ENCODE measurements around the gene MYLK.

The MYLK gene

DNA sequence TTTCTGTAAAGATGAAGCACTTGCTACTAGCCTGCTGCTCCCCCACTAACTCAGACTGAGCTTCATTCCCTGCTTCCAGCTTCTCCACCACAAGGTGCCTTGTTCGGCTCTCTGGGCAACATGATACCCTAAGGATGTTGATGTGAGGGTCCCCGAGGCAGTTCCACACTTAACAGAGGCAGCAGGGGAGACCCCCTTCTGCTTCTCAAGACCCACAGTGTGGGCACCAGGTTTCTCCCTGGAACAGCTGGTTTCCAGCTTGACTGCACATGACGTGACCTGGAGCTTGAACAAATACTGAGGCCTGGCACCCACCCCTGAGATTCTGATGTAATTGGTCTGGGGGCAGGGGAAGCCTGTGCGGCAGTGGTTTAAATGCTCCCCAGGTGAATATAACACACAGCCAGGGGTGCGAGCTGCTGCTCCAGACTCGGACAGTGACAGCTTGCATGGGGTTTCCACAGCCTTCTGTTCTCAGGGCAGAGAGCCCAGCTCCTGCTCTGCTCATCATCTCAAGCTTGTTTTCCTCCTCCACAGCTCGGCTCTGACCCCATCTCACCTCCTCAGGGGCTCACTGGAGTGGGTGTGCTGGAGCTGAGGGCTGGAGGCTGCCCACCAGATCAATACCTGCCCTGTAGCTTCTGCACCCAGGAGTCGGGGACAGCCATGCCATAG lies 204.3 kb downstream of the MYLK start:
- no peak for DNase-seq (ENCODE audit: low read depth in 2 of 2)

DNA sequence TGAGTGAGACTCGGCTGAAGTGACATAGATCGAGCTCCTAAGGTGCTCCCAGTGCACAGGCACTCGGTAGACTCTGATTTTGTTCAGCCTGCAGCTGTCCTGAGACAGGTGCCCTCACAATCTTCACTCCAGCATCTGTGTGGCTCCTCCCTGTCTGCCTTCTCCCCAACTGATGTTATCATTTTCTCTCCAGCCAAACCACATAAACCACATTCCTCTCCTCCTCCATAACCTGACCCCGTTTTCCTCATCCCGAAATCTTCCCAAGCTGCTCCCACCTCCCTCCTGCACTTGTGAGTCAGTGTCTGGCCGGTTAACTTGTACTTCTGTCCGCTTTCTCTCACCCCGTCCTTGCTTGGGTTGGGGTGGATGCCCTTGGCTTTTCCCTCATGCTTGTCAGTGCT lies 206.0 kb downstream of the MYLK start:
- peak; percentile 77 to 78 for DNase-seq (ENCODE audit: low read depth in 2 of 2)

GRCh38 chr3:123672429-123673146 lies 211.5 kb downstream of the MYLK start:
- DNase-seq (ENCODE audit: low read depth in 2 of 2): no peak

DNA sequence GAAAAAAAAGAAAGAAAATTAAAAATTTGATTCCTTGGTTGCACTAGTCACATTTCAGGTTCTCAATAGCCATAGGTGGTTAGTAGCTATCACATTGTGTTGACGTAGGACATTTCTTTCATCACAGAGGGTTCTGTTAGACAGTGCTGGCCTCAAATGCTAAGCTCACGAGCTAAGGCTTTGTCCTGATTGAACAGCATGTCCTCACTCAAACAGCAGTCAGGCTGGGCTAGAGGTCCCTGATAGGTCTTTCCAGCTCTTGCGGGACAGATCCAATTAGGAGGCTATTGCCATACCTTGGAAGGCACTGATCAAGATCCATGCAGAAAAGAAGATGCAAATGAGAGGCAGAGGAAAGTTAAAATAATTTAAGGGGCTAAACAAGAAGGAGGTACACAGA lies 213.4 kb downstream of the MYLK start:
- no peak for DNase-seq (ENCODE audit: low read depth in 2 of 2)

DNA sequence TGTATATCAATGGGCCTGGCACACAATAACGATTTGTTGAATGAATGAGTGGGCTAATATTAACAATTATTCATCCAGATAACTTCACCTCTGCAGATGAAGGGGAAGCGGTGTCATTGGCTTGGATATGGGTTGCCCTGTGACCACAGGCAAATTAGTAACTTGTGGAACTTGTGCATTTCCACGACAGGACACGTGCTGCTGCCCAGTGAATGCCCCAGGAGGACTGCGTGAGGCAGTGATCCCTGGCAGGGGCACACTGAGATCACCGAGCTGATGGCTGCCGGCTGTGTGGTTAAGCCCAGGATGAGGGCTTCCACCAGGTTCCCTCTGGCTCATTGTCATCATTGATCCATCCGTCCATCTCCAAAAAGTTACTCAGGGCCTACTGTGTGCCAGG lies 215.2 kb downstream of the MYLK start:
- no peak for DNase-seq (ENCODE audit: low read depth in 2 of 2)

- no peak for DNase-seq (ENCODE audit: low read depth in 2 of 2)
These were observed 216.3 kb downstream of the MYLK start for GRCh38 chr3:123667784-123668183.

DNA sequence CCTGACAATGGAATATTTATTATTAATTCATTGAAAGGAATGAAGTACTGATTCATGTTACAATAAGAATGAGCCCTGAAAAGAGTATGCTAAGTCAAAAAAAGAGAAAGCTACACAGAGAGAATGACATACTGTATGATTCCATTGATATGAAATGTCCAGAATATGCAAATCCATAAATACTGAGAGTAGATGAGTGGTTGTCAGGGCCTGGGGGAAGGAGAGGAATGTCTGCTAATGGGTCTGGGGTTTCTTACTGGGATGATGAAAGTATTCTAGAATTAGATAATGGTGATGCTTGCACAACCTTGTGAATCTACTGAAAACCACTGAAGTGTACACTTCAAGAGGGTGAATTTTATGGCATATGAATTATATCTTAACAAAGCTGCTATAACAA lies 219.4 kb downstream of the MYLK start:
- DNase-seq (ENCODE audit: low read depth in 2 of 2): peak; percentile 55 to 64

DNA sequence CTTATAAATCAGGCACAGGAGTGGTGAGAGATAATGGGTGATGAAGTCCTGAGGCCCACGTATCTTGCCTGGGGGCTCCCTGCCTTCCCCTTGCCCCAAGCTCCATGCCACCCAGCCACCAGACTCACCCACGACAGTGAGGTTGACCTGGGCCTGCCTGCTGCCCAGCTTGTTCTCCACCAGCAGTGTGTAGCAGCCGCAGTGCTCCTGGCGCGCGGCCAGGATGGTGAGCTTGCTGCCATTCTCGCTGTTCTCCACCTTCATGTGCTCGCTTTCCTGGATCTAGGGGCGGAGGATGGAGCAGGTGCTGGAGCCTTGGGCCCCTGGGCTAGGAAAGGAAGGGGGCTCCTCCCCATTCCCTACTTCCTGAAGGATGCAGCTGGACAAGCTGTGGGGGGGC lies 220.2 kb downstream of the MYLK start:
- no peak for DNase-seq (ENCODE audit: low read depth in 2 of 2)

DNA sequence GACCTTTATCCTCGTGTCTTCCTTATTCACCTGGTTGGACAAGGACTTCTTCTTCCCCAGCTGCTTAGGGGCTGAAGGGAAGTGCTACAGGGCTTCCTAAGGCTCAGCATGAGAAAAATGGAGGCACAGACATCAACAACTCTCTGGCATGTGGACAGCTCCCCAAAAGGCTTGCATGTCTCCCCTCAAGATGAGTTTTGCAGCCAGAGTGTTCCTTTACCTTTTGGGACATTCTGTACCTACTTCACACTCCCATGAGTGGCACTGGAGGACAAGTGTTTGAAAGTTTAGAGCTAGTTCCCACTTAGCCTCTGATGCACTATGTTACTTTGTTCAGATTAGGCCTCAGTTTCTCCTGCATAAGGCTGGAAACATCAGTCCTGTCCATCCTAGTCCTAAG lies 222.2 kb downstream of the MYLK start:
- no peak for DNase-seq (ENCODE audit: low read depth in 2 of 2)

- DNase-seq (ENCODE audit: low read depth in 2 of 2): peak; percentile 99
These were observed 223.2 kb downstream of the MYLK start for GRCh38 chr3:123660900-123661299.

DNA sequence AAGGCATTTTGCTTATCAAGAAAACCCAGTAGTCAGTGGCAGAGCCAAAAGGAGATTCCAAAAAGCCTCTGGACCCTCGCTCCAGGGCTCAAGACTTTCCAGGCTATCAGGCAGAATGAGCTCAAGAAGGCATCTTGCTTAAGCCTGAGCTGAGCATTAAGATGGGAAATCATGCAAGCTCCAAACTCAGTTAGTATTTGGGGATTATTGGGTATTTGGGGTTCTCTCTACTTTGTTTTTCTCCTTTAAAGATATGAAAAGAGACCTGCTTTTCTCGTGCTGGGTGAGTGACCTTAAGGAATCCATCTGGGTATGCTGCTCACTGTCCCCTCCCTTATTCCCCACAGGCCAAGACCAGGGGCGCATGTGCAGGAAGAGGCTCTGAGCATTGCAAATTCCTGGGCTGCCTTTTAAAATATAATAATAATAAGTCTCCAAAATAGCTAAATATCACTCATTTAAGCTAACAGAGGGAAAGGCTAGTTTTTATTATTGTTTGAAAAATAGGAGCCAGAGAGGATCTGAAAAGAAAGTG lies 223.9 kb downstream of the MYLK start:
- no peak for DNase-seq (ENCODE audit: low read depth in 2 of 2)

GRCh38 chr3:123658852-123659206 lies 225.3 kb downstream of the MYLK start:
- DNase-seq (ENCODE audit: low read depth in 2 of 2): no peak

GRCh38 chr3:123658118-123658851 lies 225.8 kb downstream of the MYLK start:
- no peak for DNase-seq (ENCODE audit: low read depth in 2 of 2)

- no peak for DNase-seq (ENCODE audit: low read depth in 2 of 2)
These were observed 226.6 kb downstream of the MYLK start for GRCh38 chr3:123657568-123657967.

DNA sequence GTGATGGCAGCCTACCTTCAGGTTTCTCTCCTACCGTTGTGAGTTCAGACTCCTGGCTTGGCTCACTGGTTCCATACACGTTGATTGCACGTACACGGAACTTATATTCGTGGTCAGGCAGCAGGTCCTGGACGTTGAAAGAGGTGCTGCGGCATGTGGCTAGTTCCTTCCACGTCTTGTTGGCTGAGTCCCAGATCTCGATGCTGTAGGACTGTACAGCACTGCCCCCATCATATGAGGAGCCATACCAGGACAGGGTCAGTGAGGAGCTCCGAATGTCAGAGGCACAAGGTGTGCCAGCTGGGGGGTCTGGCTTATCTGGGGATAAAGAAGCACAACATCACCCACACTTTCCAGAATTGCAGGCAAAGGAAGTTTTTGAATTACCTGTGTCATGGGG lies 227.0 kb downstream of the MYLK start:
- DNase-seq (ENCODE audit: low read depth in 2 of 2): no peak

DNA sequence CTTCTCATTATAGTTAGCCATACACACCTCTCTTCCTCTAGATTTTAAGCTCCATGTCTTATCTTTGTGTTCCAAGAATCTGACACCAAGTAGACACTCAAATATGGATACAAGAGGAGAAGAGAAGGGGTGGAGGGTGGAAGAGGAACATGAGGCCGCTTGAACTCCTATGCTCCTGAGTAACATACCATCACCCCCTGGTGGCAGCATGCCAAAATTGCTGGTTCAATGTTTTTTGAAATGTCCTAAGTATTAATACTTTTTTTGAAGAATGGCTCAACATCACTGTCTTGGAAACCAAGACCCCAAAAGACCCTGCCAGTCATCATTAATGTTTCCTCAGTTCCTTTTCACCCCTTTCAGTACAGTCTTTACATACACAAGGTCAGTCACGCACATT lies 227.4 kb downstream of the MYLK start:
- no peak for DNase-seq (ENCODE audit: low read depth in 2 of 2)

GRCh38 chr3:123656274-123656673 lies 227.9 kb downstream of the MYLK start:
- DNase-seq (ENCODE audit: low read depth in 2 of 2): no peak

DNA sequence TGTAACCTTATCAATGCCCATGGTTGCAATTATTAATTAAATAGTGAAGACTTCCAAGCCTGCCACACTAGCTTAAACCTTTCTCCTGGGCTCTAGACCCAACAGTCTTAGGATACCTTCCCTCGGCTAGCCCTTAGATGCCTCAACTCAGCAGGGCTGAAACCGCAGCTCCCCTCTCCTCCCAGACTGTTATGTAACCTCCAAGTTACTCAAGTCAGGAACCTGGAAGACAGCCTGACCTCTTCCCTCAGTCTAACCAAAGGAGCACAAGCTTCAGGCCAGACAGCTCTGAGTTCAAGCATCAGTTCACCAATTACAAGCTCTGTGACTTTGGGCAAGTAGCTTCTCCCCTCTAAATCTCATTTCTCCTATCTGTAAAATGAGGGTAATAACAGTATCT lies 228.7 kb downstream of the MYLK start:
- DNase-seq (ENCODE audit: low read depth in 2 of 2): no peak

DNA sequence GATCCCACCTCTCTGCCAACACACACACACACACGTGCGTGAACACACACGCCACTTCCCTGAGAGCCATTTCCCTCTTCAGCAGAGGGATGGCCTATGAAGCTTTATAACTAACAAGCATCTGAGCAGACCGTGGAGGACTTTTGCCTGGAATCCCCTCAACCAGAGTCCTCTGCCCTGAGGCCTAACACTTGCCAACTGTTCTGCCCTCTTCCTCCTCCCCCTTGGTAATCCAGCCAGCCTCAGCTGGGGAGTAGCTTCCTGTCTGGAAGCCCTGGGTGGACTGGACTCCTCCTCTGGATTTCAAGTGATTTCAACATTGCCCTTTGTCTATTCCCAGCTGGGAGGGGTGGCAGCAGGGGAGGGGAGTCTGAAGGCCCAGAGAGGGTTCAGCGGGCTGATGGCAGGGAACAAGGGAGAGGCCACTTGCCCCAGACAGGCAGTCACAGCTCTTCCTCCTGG lies 230.9 kb downstream of the MYLK start:
- peak; percentile 77 to 80 for DNase-seq (ENCODE audit: low read depth in 2 of 2)

GRCh38 chr3:123652342-123652984 lies 231.7 kb downstream of the MYLK start:
- DNase-seq (ENCODE audit: low read depth in 2 of 2): no peak

DNA sequence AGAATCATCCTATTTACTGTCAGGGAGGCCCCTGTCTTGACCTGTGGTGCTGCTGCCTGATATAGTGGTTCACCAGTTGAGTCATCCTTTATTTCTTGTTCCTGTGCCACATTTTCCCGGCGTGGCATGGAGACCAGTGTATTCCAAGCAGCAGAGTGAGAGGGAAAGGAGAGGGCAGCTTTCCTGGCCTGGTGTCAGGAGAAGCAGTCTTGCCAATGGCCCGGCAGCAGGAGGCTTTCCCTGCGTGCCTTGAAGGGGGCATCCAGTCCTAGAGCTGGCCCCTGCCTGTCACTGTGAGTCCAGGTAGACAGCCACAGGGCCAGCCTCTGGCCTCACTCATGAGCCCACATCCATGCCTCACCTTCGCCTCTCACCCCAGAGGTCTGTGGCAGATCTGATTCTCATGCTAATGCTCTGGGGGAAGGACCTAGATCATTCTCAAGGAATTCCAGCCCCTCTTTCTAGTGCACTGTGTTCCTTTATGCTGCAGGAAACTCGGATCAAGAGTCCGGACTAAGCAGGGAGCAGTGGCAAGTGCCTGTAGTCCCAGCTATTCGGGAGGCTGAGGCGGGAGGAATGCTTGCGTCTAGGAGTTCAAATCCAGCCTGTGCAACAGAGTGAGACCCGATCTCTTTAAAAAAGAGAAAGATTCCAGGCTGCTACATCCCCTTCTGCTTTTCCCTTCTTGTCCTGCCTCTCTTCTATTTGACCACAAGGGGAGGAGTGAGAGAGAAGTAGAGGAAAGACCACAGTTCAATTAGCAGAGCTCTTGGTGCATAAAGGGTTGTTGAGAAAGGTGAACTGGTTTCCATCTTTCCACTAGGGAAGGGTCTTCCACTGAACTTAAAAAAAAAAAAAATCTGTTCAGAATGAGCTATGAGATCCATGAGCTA lies 232.4 kb downstream of the MYLK start:
- DNase-seq (ENCODE audit: low read depth in 2 of 2): no peak
